ENCODE measurements around the gene GEMIN8. TPM values are rescaled to one million over a fixed set of nuclear protein-coding genes. Genes with fewer than 3 reads are reported as not detected.
A peak's percentile ranks its signal among the peaks of the same experiment; 100 is the strongest.

The GEMIN8 gene
- polyA plus RNA-seq, 3 donors = 30.3 to 45.2 (median 34.1) TPM

- no peak for DNase-seq (ENCODE audit: extremely low read depth in 1 of 11, low read depth in 9 of 11, low spot score in 4 of 11)
Measured at GRCh38 chrX:14027511-14028019, 2.1 kb downstream of the GEMIN8 start.

- no peak for DNase-seq (ENCODE audit: extremely low read depth in 1 of 11, low read depth in 9 of 11, low spot score in 4 of 11)
Measured at GRCh38 chrX:14027036-14027435, 2.7 kb downstream of the GEMIN8 start.

- no peak for DNase-seq (ENCODE audit: extremely low read depth in 1 of 11, low read depth in 9 of 11, low spot score in 4 of 11)
Measured at GRCh38 chrX:14026121-14026520, 3.6 kb downstream of the GEMIN8 start.

GRCh38 chrX:14022019-14022418 lies 7.7 kb downstream of the GEMIN8 start:
- no peak for DNase-seq (ENCODE audit: extremely low read depth in 1 of 11, low read depth in 9 of 11, low spot score in 4 of 11)

GRCh38 chrX:14017399-14017798 lies 12.3 kb downstream of the GEMIN8 start:
- DNase-seq (ENCODE audit: extremely low read depth in 1 of 11, low read depth in 9 of 11, low spot score in 4 of 11) = no peak

- no peak for DNase-seq (ENCODE audit: extremely low read depth in 1 of 11, low read depth in 9 of 11, low spot score in 4 of 11)
Measured at GRCh38 chrX:14015941-14016340, 13.8 kb downstream of the GEMIN8 start.

- no peak for DNase-seq (ENCODE audit: extremely low read depth in 1 of 11, low read depth in 9 of 11, low spot score in 4 of 11)
Measured at GRCh38 chrX:14015294-14015693, 14.4 kb downstream of the GEMIN8 start.

GRCh38 chrX:14014526-14014925 lies 15.2 kb downstream of the GEMIN8 start:
- no peak for DNase-seq (ENCODE audit: extremely low read depth in 1 of 11, low read depth in 9 of 11, low spot score in 4 of 11)

GRCh38 chrX:14013054-14013453 lies 16.6 kb downstream of the GEMIN8 start:
- no peak for DNase-seq (ENCODE audit: extremely low read depth in 1 of 11, low read depth in 9 of 11, low spot score in 4 of 11)

GRCh38 chrX:14010566-14010965 lies 19.1 kb downstream of the GEMIN8 start:
- DNase-seq (ENCODE audit: extremely low read depth in 1 of 11, low read depth in 9 of 11, low spot score in 4 of 11) = no peak

GRCh38 chrX:14006540-14006939 lies 23.2 kb downstream of the GEMIN8 start:
- DNase-seq (ENCODE audit: extremely low read depth in 1 of 11, low read depth in 9 of 11, low spot score in 4 of 11) = peak in 1 of 11 donors; percentile 19

GRCh38 chrX:14003876-14004425 lies 25.7 kb downstream of the GEMIN8 start:
- DNase-seq (ENCODE audit: extremely low read depth in 1 of 11, low read depth in 9 of 11, low spot score in 4 of 11) = no peak

- DNase-seq (ENCODE audit: extremely low read depth in 1 of 11, low read depth in 9 of 11, low spot score in 4 of 11) = no peak
Measured at GRCh38 chrX:14003028-14003427, 26.7 kb downstream of the GEMIN8 start.

- DNase-seq (ENCODE audit: extremely low read depth in 1 of 11, low read depth in 9 of 11, low spot score in 4 of 11) = no peak
Measured at GRCh38 chrX:13996650-13997049, 33.0 kb downstream of the GEMIN8 start.

- DNase-seq (ENCODE audit: extremely low read depth in 1 of 11, low read depth in 9 of 11, low spot score in 4 of 11) = no peak
Measured at GRCh38 chrX:13994536-13995080, 35.1 kb downstream of the GEMIN8 start.

- no peak for DNase-seq (ENCODE audit: extremely low read depth in 1 of 11, low read depth in 9 of 11, low spot score in 4 of 11)
Measured at GRCh38 chrX:13994104-13994503, 35.6 kb downstream of the GEMIN8 start.

- DNase-seq (ENCODE audit: extremely low read depth in 1 of 11, low read depth in 9 of 11, low spot score in 4 of 11) = no peak
Measured at GRCh38 chrX:13990126-13990800, 39.4 kb downstream of the GEMIN8 start.

- no peak for DNase-seq (ENCODE audit: extremely low read depth in 1 of 11, low read depth in 9 of 11, low spot score in 4 of 11)
Measured at GRCh38 chrX:13985697-13986435, 43.8 kb downstream of the GEMIN8 start.

GRCh38 chrX:13983734-13984133 lies 46.0 kb downstream of the GEMIN8 start:
- no peak for DNase-seq (ENCODE audit: extremely low read depth in 1 of 11, low read depth in 9 of 11, low spot score in 4 of 11)

GRCh38 chrX:13968198-13968597 lies 61.5 kb downstream of the GEMIN8 start:
- no peak for DNase-seq (ENCODE audit: extremely low read depth in 1 of 11, low read depth in 9 of 11, low spot score in 4 of 11)

Measured in renal cortex interstitium (tissue), 11 donors.